Fibroblast of skin of right biceps (primary cell): Measurements from ENCODE around the gene CENPE.

Source experiments
- DNase-seq: peaks from one replicate; pipeline ENCODE4 v3.0.0-alpha.2; 2013

The CENPE gene

DNA sequence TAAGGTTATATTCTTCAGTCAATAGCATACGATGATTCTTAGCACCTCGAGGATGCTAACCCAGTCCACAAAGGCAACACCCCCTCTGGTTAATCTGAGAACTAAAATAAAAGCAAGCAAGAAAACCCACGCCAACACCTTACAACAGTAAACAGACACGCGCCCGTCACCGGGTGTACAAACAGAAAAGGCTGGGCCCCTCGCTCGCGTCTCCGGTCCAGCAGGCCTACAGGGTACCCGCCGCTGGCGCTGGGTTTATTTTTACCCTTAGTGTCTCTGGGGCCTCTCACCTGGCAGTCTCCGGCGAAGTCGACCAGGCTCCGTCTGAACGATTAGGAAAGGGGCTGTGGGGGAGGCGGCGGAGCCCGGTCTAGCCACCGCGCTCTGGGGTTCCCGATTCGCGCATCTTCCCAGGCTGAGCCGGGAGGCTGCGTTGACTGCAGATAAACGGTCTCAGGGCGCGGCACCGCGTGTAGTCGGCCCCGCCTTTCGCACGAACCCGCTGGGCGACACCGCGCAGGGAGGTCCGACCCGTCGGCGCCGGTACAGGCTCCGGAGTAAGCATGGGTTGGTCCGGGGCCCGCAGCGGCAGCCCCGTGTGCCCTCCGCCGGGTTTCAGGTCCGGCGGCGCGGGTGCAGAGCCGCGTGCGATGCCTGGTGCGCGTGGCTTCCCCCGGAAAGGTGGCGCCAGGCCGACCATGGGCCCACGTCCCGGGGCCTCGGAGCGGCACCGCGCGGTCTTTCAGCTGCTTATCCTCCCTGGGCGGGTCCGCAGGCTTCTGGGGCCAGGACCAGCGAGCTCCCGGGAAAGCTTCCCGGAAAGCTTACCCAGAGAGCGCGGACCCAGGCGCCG, 122.0 kb downstream of the CENPE start:
- DNase-seq: peak; percentile 73

DNA sequence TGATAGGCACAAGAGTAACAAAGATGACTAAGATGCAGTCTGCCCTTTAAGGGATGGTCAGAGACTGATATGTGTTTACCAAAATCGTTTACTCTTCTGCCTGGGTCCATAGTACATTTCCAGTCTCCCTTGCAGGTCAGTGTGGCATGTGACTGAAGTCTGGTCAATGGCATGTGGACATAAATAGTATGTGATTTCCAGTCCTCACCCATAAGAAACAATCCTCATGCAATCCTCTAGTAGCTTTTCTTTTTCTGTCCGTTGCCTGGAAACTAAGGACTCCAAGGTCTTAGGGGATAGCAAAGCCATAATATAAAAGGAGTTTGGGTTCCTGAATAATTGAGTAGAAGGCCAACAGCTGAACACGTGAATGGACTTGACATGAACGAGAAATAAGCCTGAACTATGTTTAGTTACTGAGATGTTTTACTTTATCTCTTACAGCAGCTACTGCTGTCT, 122.7 kb downstream of the CENPE start:
- DNase-seq: no peak

DNA sequence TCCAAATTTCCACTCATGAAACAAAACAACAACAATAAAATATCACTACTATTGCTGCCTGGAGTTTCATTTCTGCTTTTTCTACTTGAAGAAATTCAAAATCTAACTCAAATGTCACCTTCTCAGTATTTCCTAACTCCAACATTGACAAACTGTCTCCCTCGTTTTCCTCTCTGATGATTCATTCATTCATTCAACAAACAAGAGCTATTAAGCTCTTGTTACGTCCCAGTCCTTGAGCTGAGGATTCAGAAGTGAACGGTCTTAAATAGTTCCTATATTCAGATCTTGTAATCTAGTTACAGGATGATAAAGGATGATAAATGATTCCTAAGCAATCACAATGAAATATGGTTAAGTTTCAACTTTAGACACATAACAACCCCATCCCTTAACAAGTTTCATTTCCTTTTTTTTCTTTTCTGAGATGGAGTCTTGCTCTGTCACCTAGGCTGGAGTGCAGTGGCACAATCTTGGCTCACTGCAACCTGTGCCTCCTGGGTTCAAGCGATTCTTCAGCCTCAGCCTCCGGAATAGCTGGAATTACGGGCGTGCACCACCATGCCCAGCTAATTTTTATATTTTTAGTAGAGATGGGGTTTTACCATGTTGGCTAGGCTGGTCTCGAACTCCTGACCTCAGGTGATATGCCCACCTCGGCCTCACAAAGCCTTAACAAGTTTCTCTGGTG, 123.3 kb downstream of the CENPE start:
- DNase-seq: no peak

- DNase-seq: no peak
These were observed 124.2 kb downstream of the CENPE start for GRCh38 chr4:103073792-103074438.

DNA sequence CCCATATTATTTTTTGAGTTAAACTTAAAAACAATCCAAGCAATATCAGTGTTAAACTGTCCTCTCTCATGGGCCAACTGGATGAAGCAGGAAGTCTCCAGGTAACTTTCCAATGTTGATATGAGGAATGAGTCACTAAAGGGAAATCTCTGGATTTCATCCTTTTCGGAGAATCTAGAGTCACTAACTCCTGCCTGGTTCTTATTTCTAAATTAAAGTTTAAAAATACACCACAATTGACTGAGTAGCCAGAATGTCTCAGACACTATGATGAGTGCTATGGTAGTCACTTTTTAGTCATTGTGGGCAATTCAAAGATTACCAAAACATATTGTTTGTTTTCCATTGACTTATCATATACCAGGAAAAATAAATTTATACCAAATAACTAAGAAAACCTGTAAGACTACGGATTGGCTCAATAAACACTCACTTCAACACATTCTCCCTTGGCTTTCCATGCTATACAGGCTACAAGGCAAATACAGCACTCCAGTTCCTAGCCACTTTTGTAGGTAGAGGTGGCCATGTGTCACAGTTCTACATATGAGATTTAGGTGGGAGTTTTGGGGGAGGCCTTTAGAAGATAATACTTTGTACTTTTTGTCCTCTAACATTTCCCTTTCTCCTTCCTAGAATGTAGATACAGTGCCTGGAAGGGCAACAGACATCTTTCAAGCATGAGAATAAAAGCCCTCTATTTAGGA, 130.1 kb downstream of the CENPE start:
- DNase-seq: peak; percentile 36

DNA sequence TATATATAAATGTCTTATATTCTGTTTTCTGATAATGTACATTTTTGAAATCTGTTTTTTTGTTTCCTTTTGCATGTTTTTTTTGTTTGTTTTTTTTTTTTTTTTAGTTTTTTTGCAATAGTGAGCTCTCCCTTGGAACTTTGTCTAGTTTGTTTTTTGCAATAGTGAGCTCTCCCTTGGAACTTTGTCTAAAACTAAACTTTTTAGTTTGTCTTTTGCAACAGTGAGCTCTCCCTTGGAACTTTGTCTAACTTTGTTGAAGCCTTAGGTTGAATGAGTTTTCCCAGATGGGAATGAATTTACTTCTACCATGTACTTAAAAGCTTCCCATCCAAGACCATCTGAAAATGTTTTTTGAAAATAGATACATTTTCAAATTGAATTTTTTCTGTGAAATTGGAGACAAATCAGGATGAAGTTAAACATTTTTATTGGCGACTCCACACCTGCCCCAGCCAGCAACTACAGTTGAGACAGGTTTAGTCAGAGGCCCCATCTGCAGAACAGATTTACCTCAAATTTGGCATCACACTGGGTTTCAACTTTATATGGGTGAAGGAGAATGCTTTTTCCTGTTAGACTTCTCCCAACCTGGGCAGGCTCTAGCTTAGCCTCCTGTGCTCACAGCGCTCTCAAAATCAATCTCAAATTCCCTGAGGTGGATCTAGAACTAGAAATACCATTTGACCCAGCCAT, 137.5 kb downstream of the CENPE start:
- DNase-seq: no peak
